PFSK-1 (cell line): Measurements from ENCODE around the gene YAF2.

Source experiments
- FOXP2 ChIP-seq: optimal IDR thresholded peaks from 2 replicates; pipeline ENCODE3; 2011; ENCODE audit warnings: borderline replicate concordance, control low read depth, inconsistent platforms; ENCODE audit not compliant: insufficient read depth; ENCODE audit errors: extremely low read length, extremely low read depth
- POLR2AphosphoS5 ChIP-seq: IDR thresholded peaks from 2 replicates; pipeline ENCODE4 v1.6.1; 2012; ENCODE audit warnings: low read depth, mild to moderate bottlenecking, control low read depth, low read length, moderate library complexity
- REST ChIP-seq, 2 experiments: IDR thresholded peaks; 2 replicates each; pipeline versions ENCODE4 v1.6.1 to v1.8.0; 2011 to 2012; ENCODE audit warnings: low read depth in 2 of 2, low read length in 2 of 2, control low read depth in 1 of 2, inconsistent platforms in 1 of 2, mild to moderate bottlenecking in 1 of 2, moderate library complexity in 1 of 2; ENCODE audit not compliant: insufficient read depth in 1 of 2
- SIN3A ChIP-seq: IDR thresholded peaks from 2 replicates; pipeline ENCODE4 v1.6.1; 2012; ENCODE audit warnings: mild to moderate bottlenecking, low read length, moderate library complexity, borderline replicate concordance; ENCODE audit not compliant: insufficient read depth
- TAF1 ChIP-seq: IDR thresholded peaks from 2 replicates; pipeline ENCODE4 v1.6.1; 2012; ENCODE audit warnings: low read length, control low read depth, borderline replicate concordance; ENCODE audit not compliant: insufficient read depth

DNA sequence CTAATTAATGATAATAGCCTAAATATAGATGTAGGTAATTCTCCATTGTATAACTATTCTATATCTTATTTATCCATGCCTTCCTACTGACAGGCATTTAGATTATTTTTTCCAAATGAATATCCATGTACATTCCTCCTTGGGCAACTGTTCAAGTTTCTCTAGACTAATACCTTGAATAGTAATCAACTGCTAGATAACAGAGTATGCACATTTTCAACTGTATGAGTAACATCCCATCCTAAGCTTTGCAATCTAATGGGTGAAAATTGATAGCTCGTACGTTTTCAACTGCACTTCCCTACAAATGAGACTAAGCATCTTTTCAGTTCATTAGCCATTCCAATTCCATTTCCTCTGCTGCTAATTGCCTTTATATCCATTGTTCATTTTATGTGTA, 37.0 kb downstream of the YAF2 start:
- TF ChIP-seq POLR2AphosphoS5 (no peak), REST (IDR thresholded peaks at IDR 0.05; ENCODE audit: insufficient read depth in 1 of 2, low read depth in 2 of 2, low read length in 2 of 2) (no peak), SIN3A (no peak), TAF1 (no peak), FOXP2 (no peak)
